Smooth muscle cell of the brain vasculature (primary cell): Measurements from ENCODE around the gene C20orf202.

Experiments
- DNase-seq: peaks from one replicate; pipeline ENCODE4 v3.0.0-alpha.2; 2012; ENCODE audit warnings: low read depth, low spot score

Gene C20orf202

GRCh38 chr20:1202762-1203504, at the start of gene C20orf202:
Gene C20orf202, plus strand, starts transcription at chr20:1203454. Its CDS starts 132 bp downstream, at chr20:1203586.
- DNase-seq: no peak

GRCh38 chr20:1154226-1154625, 49.0 kb upstream of the C20orf202 start:
- no peak for DNase-seq

- DNase-seq: no peak
These were observed 48.6 kb upstream of the C20orf202 start for GRCh38 chr20:1154691-1155090.

- no peak for DNase-seq
These were observed 47.9 kb upstream of the C20orf202 start for GRCh38 chr20:1155342-1155741.

- DNase-seq: no peak
These were observed 42.8 kb upstream of the C20orf202 start for GRCh38 chr20:1160496-1160895.

- DNase-seq: no peak
These were observed 42.3 kb upstream of the C20orf202 start for GRCh38 chr20:1160991-1161390.

GRCh38 chr20:1163105-1163504, 40.1 kb upstream of the C20orf202 start:
- DNase-seq: no peak

- DNase-seq: no peak
These were observed 39.6 kb upstream of the C20orf202 start for GRCh38 chr20:1163653-1164052.

- no peak for DNase-seq
These were observed 38.4 kb upstream of the C20orf202 start for GRCh38 chr20:1164871-1165270.

GRCh38 chr20:1165521-1165920, 37.7 kb upstream of the C20orf202 start:
- no peak for DNase-seq

- no peak for DNase-seq
These were observed 37.3 kb upstream of the C20orf202 start for GRCh38 chr20:1165941-1166340.

GRCh38 chr20:1166948-1167720, 36.1 kb upstream of the C20orf202 start:
- no peak for DNase-seq

GRCh38 chr20:1169224-1169623, 34.0 kb upstream of the C20orf202 start:
- no peak for DNase-seq

GRCh38 chr20:1171461-1172093, 31.7 kb upstream of the C20orf202 start:
- DNase-seq: no peak

GRCh38 chr20:1173698-1174097, 29.6 kb upstream of the C20orf202 start:
- DNase-seq: no peak

GRCh38 chr20:1174787-1175186, 28.5 kb upstream of the C20orf202 start:
- no peak for DNase-seq

- no peak for DNase-seq
These were observed 25.6 kb upstream of the C20orf202 start for GRCh38 chr20:1177680-1178079.

GRCh38 chr20:1178103-1178502, 25.2 kb upstream of the C20orf202 start:
- DNase-seq: no peak

GRCh38 chr20:1178623-1179022, 24.6 kb upstream of the C20orf202 start:
- DNase-seq: no peak

GRCh38 chr20:1180949-1181348, 22.3 kb upstream of the C20orf202 start:
- no peak for DNase-seq

- DNase-seq: no peak
These were observed 21.1 kb upstream of the C20orf202 start for GRCh38 chr20:1182106-1182505.

GRCh38 chr20:1183153-1183552, 20.1 kb upstream of the C20orf202 start:
- no peak for DNase-seq

- no peak for DNase-seq
These were observed 19.0 kb upstream of the C20orf202 start for GRCh38 chr20:1184260-1184637.
